CD14-positive monocyte (primary cell): ENCODE measurements around the gene L3MBTL4. TPM values are rescaled to one million over a fixed set of nuclear protein-coding genes. Genes with fewer than 3 reads are reported as not detected.

Experiments used
- DNase-seq, 3 donors: peaks; one replicate each; pipeline ENCODE4 v3.0.0-alpha.2; 2011 to 2022
- H2AFZ ChIP-seq: 2 replicates; pipeline ENCODE4 v1.6.0; 2012; ENCODE audit warnings: mild to moderate bottlenecking, low read depth, low read length, inconsistent platforms; ENCODE audit not compliant: insufficient read depth, poor library complexity, severe bottlenecking
- H3K27ac ChIP-seq, 2 donors: 1 replicate in 1 of 2; 2 replicates in 1 of 2; pipeline ENCODE4 v1.5.1; 2012 to 2013; ENCODE audit warnings: low read length in 2 of 2, control low read depth in 1 of 2, inconsistent platforms in 1 of 2, low read depth in 1 of 2, mild to moderate bottlenecking in 1 of 2
- H3K27me3 ChIP-seq, 2 donors: one replicate each; pipeline versions ENCODE4 v1.6.0 to v1.6.1; 2011 to 2013; ENCODE audit warnings: low read length in 2 of 2; ENCODE audit not compliant: control insufficient read depth in 2 of 2, insufficient read depth in 2 of 2
- H3K36me3 ChIP-seq, 2 donors: replicated peaks in 1 of 2; 1 replicate in 1 of 2; 2 replicates in 1 of 2; pipeline versions ENCODE4 v1.5.1 to v1.6.1; 2012 to 2013; ENCODE audit warnings: low read length in 2 of 2, control low read depth in 1 of 2, inconsistent platforms in 1 of 2, mild to moderate bottlenecking in 1 of 2; ENCODE audit not compliant: insufficient read depth in 2 of 2, control insufficient read depth in 1 of 2
- H3K4me1 ChIP-seq, 2 donors: 1 replicate in 1 of 2; 2 replicates in 1 of 2; pipeline versions ENCODE4 v1.5.1 to v1.6.1; 2012 to 2013; ENCODE audit warnings: low read length in 2 of 2, control low read depth in 1 of 2, inconsistent platforms in 1 of 2, mild to moderate bottlenecking in 1 of 2, moderate library complexity in 1 of 2; ENCODE audit not compliant: insufficient read depth in 2 of 2, control insufficient read depth in 1 of 2
- H3K4me2 ChIP-seq: replicated peaks from 2 replicates; pipeline ENCODE3; 2012; ENCODE audit warnings: low read length, moderate library complexity, mild to moderate bottlenecking; ENCODE audit not compliant: poor library complexity, severe bottlenecking; ENCODE audit errors: extremely low read depth
- H3K4me3 ChIP-seq, 3 experiments: fragments of 200-600 bp in 1 of 3; sonication (generic) in 1 of 3; replicated peaks in 1 of 3; 1 replicate in 2 of 3; 2 replicates in 1 of 3; pipeline ENCODE4 v1.5.1; 2011 to 2013; ENCODE audit warnings: low read length in 3 of 3, mild to moderate bottlenecking in 3 of 3, control low read depth in 2 of 3, low read depth in 2 of 3, inconsistent platforms in 1 of 3, moderate library complexity in 1 of 3
- H3K79me2 ChIP-seq: 2 replicates; pipeline ENCODE4 v1.6.0; 2012; ENCODE audit warnings: mild to moderate bottlenecking, control low read depth, inconsistent platforms, low read length, moderate library complexity; ENCODE audit not compliant: insufficient read depth
- H3K9ac ChIP-seq: 2 replicates; pipeline ENCODE4 v1.6.0; 2017; ENCODE audit warnings: low read length, mild to moderate bottlenecking; ENCODE audit not compliant: insufficient read depth, poor library complexity, severe bottlenecking
- H3K9me3 ChIP-seq, 2 donors: replicated peaks in 1 of 2; 1 replicate in 1 of 2; 2 replicates in 1 of 2; pipeline versions ENCODE4 v1.5.1 to v1.6.1; 2012 to 2013; ENCODE audit warnings: low read length in 2 of 2, control low read depth in 1 of 2; ENCODE audit not compliant: control insufficient read depth in 1 of 2, insufficient read depth in 1 of 2
- H4K20me1 ChIP-seq: 2 replicates; pipeline ENCODE4 v1.6.0; 2012; ENCODE audit warnings: mild to moderate bottlenecking, low read length, control low read depth, moderate library complexity; ENCODE audit not compliant: insufficient read depth
- H3K27ac Mint-ChIP-seq, 7 donors: one replicate each; pipeline ENCODE4 v1.8.0; 2020; ENCODE audit warnings: mild to moderate bottlenecking in 7 of 7, mixed read lengths in 7 of 7, moderate library complexity in 6 of 7, inconsistent platforms in 2 of 7
- H3K27me3 Mint-ChIP-seq, 3 donors: one replicate each; pipeline ENCODE4 v1.8.0; 2021 to 2022; ENCODE audit warnings: low read depth in 3 of 3, mild to moderate bottlenecking in 3 of 3, mixed read lengths in 3 of 3, moderate library complexity in 3 of 3, inconsistent platforms in 1 of 3
- H3K36me3 Mint-ChIP-seq, 2 donors: one replicate each; pipeline ENCODE4 v1.8.0; 2020; ENCODE audit warnings: mixed read lengths in 2 of 2, inconsistent platforms in 1 of 2, mild to moderate bottlenecking in 1 of 2
- H3K4me1 Mint-ChIP-seq: one replicate; pipeline ENCODE4 v1.8.0; 2020; ENCODE audit warnings: mild to moderate bottlenecking, mixed read lengths
- H3K4me3 Mint-ChIP-seq, 2 donors: one replicate each; pipeline ENCODE4 v1.8.0; 2020; ENCODE audit warnings: mild to moderate bottlenecking in 2 of 2, mixed read lengths in 2 of 2, moderate library complexity in 1 of 2
- H3K9me3 Mint-ChIP-seq, 7 donors: one replicate each; pipeline ENCODE4 v1.8.0; 2020 to 2022; ENCODE audit warnings: mixed read lengths in 7 of 7, mild to moderate bottlenecking in 6 of 7, moderate library complexity in 6 of 7, inconsistent platforms in 2 of 7
- WGBS: methylation state at CpG from one replicate; pipeline ENCODE4 v1.1.5; 2013; ENCODE audit warnings: missing lambda C conversion rate; ENCODE audit not compliant: insufficient coverage; 5-methylcytosine and 5-hydroxymethylcytosine counted together
- intact Hi-C, 2 donors: fragments of 100-400 bp; cut with micrococcal nuclease; formaldehyde crosslinking; loops; one replicate each; pipeline versions ENCODE4 v1.15.0 to v1.15.1; 2023
- polyA plus RNA-seq, 3 donors: library from polyadenylated mRNA; depleted of rRNA in 1 of 3; unstranded in 2 of 3; stranded (reverse) in 1 of 3; fragments of 300-500 nt in 2 of 3; fragments of >200 nt in 1 of 3; fragmentation: Illumina TruSeq in 2 of 3; gene quantifications; 1 replicate in 2 of 3; 2 replicates in 1 of 3; pipeline ENCODE4 v1.2.3, GENCODE V29; 2012 to 2021
- TF ChIP-seq, protein P1 (sequence below): fragments of 200-600 bp; IDR thresholded peaks from one replicate; pipeline ENCODE4 v1.8.0; 2022; ENCODE audit warnings: antibody characterized with exemption, mild to moderate bottlenecking

Gene L3MBTL4
- polyA plus RNA-seq, 3 donors, result 0.55 to 1.2 (median 0.72) TPM

- no CpG with 5 or more reads among the region's 1 CpG for WGBS
- H3K27ac ChIP-seq, result no peak overlapping the region
- Mint-ChIP-seq H3K27me3 (no peaks in the 10 kb centered on the region), H3K9me3 (peaks cover 0 to 4% (median 0%) of the 10 kb centered on the region in 7 donors), H3K4me3 (no peak overlapping the region), H3K4me1 (no peaks in the 10 kb centered on the region), H3K27ac (no peak overlapping the region), H3K36me3 (no peaks in the 10 kb centered on the region)
- DNase-seq, result no peak
- no peak overlapping the region for H3K4me3 ChIP-seq
- no peaks in the 10 kb centered on the region for H3K4me1 ChIP-seq
- no peaks in the 10 kb centered on the region for H3K79me2 ChIP-seq
- no peak overlapping the region for H3K4me2 ChIP-seq
- no peaks in the 10 kb centered on the region for H4K20me1 ChIP-seq
- H3K9ac ChIP-seq, result no peak overlapping the region
- TF ChIP-seq, protein P1, sequence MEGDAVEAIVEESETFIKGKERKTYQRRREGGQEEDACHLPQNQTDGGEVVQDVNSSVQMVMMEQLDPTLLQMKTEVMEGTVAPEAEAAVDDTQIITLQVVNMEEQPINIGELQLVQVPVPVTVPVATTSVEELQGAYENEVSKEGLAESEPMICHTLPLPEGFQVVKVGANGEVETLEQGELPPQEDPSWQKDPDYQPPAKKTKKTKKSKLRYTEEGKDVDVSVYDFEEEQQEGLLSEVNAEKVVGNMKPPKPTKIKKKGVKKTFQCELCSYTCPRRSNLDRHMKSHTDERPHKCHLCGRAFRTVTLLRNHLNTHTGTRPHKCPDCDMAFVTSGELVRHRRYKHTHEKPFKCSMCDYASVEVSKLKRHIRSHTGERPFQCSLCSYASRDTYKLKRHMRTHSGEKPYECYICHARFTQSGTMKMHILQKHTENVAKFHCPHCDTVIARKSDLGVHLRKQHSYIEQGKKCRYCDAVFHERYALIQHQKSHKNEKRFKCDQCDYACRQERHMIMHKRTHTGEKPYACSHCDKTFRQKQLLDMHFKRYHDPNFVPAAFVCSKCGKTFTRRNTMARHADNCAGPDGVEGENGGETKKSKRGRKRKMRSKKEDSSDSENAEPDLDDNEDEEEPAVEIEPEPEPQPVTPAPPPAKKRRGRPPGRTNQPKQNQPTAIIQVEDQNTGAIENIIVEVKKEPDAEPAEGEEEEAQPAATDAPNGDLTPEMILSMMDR, result no peak
- H3K9me3 ChIP-seq, result no peaks in the 10 kb centered on the region
- no peak overlapping the region for H2AFZ ChIP-seq
- intact Hi-C loops, result no loop called here
- no peaks in the 10 kb centered on the region for H3K27me3 ChIP-seq
- H3K36me3 ChIP-seq, result no peaks in the 10 kb centered on the region
These were observed 403.8 kb downstream of the L3MBTL4 start for GRCh38 chr18:6010921-6011320.

DNA sequence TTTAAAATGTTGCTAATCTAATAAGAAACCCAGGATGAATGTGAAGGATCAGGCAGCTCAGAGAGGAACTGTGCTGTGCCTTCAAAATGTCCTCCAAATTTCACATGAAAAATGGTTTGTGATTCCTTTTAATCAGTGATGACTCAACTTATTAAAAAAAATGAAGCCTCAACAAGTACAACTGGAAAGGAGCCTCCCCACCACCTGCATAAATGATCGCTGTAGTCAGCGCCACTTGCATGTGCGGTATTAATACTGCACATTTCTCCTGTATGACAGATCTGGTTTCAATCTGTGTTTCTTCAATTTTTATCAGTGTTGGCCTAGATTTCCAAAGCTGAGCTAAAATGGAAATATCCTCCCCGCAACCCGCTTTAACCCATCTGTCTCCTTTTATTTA is 404.4 kb downstream of the L3MBTL4 start:
- H3K27ac ChIP-seq, result no peak overlapping the region
- Mint-ChIP-seq H3K27ac (no peak overlapping the region), H3K36me3 (no peaks in the 10 kb centered on the region), H3K4me3 (no peak overlapping the region), H3K27me3 (no peaks in the 10 kb centered on the region), H3K9me3 (peaks cover 0 to 4% (median 0%) of the 10 kb centered on the region in 7 donors), H3K4me1 (no peaks in the 10 kb centered on the region)
- no peak overlapping the region for H3K4me2 ChIP-seq
- no peaks in the 10 kb centered on the region for H3K9me3 ChIP-seq
- WGBS, result no CpG with 5 or more reads among the region's 5 CpGs
- no peak overlapping the region for H3K4me3 ChIP-seq
- intact Hi-C loops, result no loop called here
- no peaks in the 10 kb centered on the region for H3K27me3 ChIP-seq
- H2AFZ ChIP-seq, result no peak overlapping the region
- TF ChIP-seq, protein P1, result no peak
- no peaks in the 10 kb centered on the region for H4K20me1 ChIP-seq
- no peaks in the 10 kb centered on the region for H3K79me2 ChIP-seq
- no peaks in the 10 kb centered on the region for H3K4me1 ChIP-seq
- no peak overlapping the region for H3K9ac ChIP-seq
- no peak for DNase-seq
- H3K36me3 ChIP-seq, result no peaks in the 10 kb centered on the region
